ENCODE measurements around the gene PPP1R27. TPM values are rescaled to one million over a fixed set of nuclear protein-coding genes. Genes with fewer than 3 reads are reported as not detected.

The PPP1R27 gene
- total and polyA plus RNA-seq, 9 of the 15 experiments (the other 6 are each of a cell fraction or from before 2014, with no cell fraction given): 0.29 to 6.9 (median 1.5) TPM; not detected in 2

GRCh38 chr17:81870131-81870980 lies 35.5 kb upstream of the PPP1R27 start (continued):
- TF ChIP-seq CXXC5 (CRISPR knock-in tag; IDR thresholded peaks at IDR 0.05): peak; percentile 11
- TF ChIP-seq ZNF232 (CRISPR knock-in tag; IDR thresholded peaks at IDR 0.05): no peak
- no peak for TF ChIP-seq ZNF395 (CRISPR knock-in tag; IDR thresholded peaks at IDR 0.05)
- no peak for TF ChIP-seq STAT5B (CRISPR knock-in tag; IDR thresholded peaks at IDR 0.05)
- no peak for TF ChIP-seq CBX2 (IDR thresholded peaks at IDR 0.05; ENCODE audit: insufficient read depth, low read length, poor library complexity, severe bottlenecking)
- TF ChIP-seq ZBTB7A (IDR thresholded peaks at IDR 0.05; ENCODE audit: borderline replicate concordance, control insufficient read depth, low read depth, low read length): peak; percentile 16; the same call in 1 of the 2 replicates
- peak; percentile 77 for TF ChIP-seq SAP30 (IDR thresholded peaks at IDR 0.05; ENCODE audit: borderline replicate concordance, insufficient read depth, low read depth, low read length, poor library complexity, severe bottlenecking)
- no peak for TF ChIP-seq ZNF551 (CRISPR knock-in tag; IDR thresholded peaks at IDR 0.05)
- 0 out of 2 replicates have a peak, but pooled peaks have one; percentile 22 for TF ChIP-seq ETV1 (tag; conservative IDR thresholded peaks at IDR 0.05; ENCODE audit: low read depth)
- TF ChIP-seq RBFOX2 (IDR thresholded peaks at IDR 0.05; ENCODE audit: low read depth, low read length): peak; percentile 25
- TF ChIP-seq RBM22 (IDR thresholded peaks at IDR 0.05; ENCODE audit: low read depth, low read length, poor library complexity, severe bottlenecking): peak; percentile 84
- 0 out of 2 replicates have a peak, but pooled peaks have one; percentile 35 for TF ChIP-seq SUPT5H (IDR thresholded peaks at IDR 0.05)
- TF ChIP-seq CSDE1 (IDR thresholded peaks at IDR 0.05): no peak
- TF ChIP-seq HDAC1 (IDR thresholded peaks at IDR 0.05): 0 out of 4 replicates have a peak, but pooled peaks of 1 of the 2 experiments have one; percentile 20
- no peak for TF ChIP-seq U2AF2 (optimal IDR thresholded peaks at IDR 0.05; ENCODE audit: low read depth, low read length)
- TF ChIP-seq MXI1 (IDR thresholded peaks at IDR 0.05; ENCODE audit: low read depth, low read length): 0 out of 2 replicates have a peak, but pooled peaks have one; percentile 37
- 0 out of 2 replicates have a peak, but pooled peaks have one; percentile 58 for TF ChIP-seq KAT7 (CRISPR knock-in tag; IDR thresholded peaks at IDR 0.05; ENCODE audit: borderline replicate concordance)
- TF ChIP-seq SPI1 (IDR thresholded peaks at IDR 0.05; ENCODE audit: borderline replicate concordance, low read depth, low read length): peak; percentile 41; the same call in 1 of the 2 replicates
- no peak for TF ChIP-seq ATF1 (CRISPR knock-in tag; IDR thresholded peaks at IDR 0.05)
- 0 out of 2 replicates have a peak, but pooled peaks have one; percentile 1 for TF ChIP-seq ATF1 (tag; IDR thresholded peaks at IDR 0.05)
- TF ChIP-seq HMGXB4 (CRISPR knock-in tag; IDR thresholded peaks at IDR 0.05): no peak
- no peak for TF ChIP-seq ZNF253 (CRISPR knock-in tag; conservative IDR thresholded peaks at IDR 0.05)
